HEK293T (cell line): ENCODE data around the gene KCNE1.

Experiments used
- BHLHE40 ChIP-seq: fragments of 450-650 bp; IDR thresholded peaks from 2 replicates; pipeline ENCODE4 v1.6.1; 2016; ENCODE audit warnings: mild to moderate bottlenecking, moderate library complexity, borderline replicate concordance
- CTBP1 ChIP-seq: fragments of 450-650 bp; IDR thresholded peaks from 2 replicates; pipeline ENCODE4 v1.6.1; 2016; ENCODE audit warnings: borderline replicate concordance
- ELF4 ChIP-seq: fragments of 450-650 bp; IDR thresholded peaks from 2 replicates; pipeline ENCODE4 v1.6.1; 2017; ENCODE audit warnings: antibody characterized with exemption
- FOXK2 ChIP-seq: fragments of 450-650 bp; IDR thresholded peaks from 2 replicates; pipeline ENCODE4 v1.6.1; 2016; ENCODE audit warnings: mild to moderate bottlenecking
- FOXM1 ChIP-seq: fragments of 450-650 bp; IDR thresholded peaks from 2 replicates; pipeline ENCODE4 v1.6.1; 2017; ENCODE audit warnings: mild to moderate bottlenecking, borderline replicate concordance
- HDGF ChIP-seq: fragments of 450-650 bp; IDR thresholded peaks from 2 replicates; pipeline ENCODE4 v1.6.1; 2017; ENCODE audit warnings: antibody characterized with exemption, borderline replicate concordance
- L3MBTL2 ChIP-seq: fragments of 450-650 bp; conservative IDR thresholded peaks from 2 replicates; pipeline ENCODE4 v1.6.1; 2016; ENCODE audit warnings: mild to moderate bottlenecking
- LEF1 ChIP-seq: fragments of 450-650 bp; IDR thresholded peaks from 2 replicates; pipeline ENCODE4 v1.6.1; 2017; ENCODE audit warnings: mild to moderate bottlenecking, borderline replicate concordance
- NFRKB ChIP-seq: fragments of 450-650 bp; IDR thresholded peaks from 2 replicates; pipeline ENCODE4 v1.6.1; 2016; ENCODE audit warnings: mild to moderate bottlenecking, moderate library complexity

GRCh38 chr21:34519016-34519415 is 7.0 kb upstream of the KCNE1 start:
- TF ChIP-seq FOXM1 (no peak), CTBP1 (no peak), HDGF (no peak), LEF1 (no peak), FOXK2 (no peak), ELF4 (no peak), NFRKB (no peak), BHLHE40 (no peak), L3MBTL2 (no peak)
